Measurements from ENCODE around the gene TAOK3. TPM values are rescaled to one million over a fixed set of nuclear protein-coding genes. Genes with fewer than 3 reads are reported as not detected.
"Not testable (repeated sequence)": the region's sequence is repeated elsewhere in the genome, so short reads cannot be mapped to it uniquely, and the experiment has no call there.

TAOK3 gene
- polyA plus RNA-seq, 6 donors from 2014 or later = 34.7 to 94.9 (median 86.3) TPM

GRCh38 chr12:118245886-118246285 is 126.8 kb downstream of the TAOK3 start:
- DNase-seq; H3K27me3 Mint-ChIP-seq; ATAC-seq (ENCODE audit: low read depth in 2 of 2); H3K4me1 Mint-ChIP-seq; H3K4me3 Mint-ChIP-seq; H3K9me3 Mint-ChIP-seq; H3K36me3 Mint-ChIP-seq; H3K27ac Mint-ChIP-seq: not testable (repeated sequence)

- ATAC-seq (ENCODE audit: low read depth in 2 of 2) (peak; percentile 37 to 45), DNase-seq (no peak)
- H3K4me1 Mint-ChIP-seq = peaks cover 25 to 39% (median 36%) of the 10 kb centered on the region in 3 donors
- no peaks in the 10 kb centered on the region for H3K27me3 Mint-ChIP-seq
- peaks cover 0 to 10% of the 10 kb centered on the region in 2 donors for H3K36me3 Mint-ChIP-seq
- H3K27ac Mint-ChIP-seq = peak overlapping the region; percentile 71 to 93 (median 90)
- H3K4me3 Mint-ChIP-seq = peak overlapping the region in 7 of 8 donors; percentile 19 to 68 (median 56)
- no peaks in the 10 kb centered on the region for H3K9me3 Mint-ChIP-seq
Observed at GRCh38 chr12:118238888-118239287, 133.8 kb downstream of the TAOK3 start.

- Mint-ChIP-seq H3K27ac (peak overlapping the region; percentile 33 to 93 (median 86)), H3K36me3 (peaks cover 0 to 14% of the 10 kb centered on the region in 2 donors), H3K27me3 (no peaks in the 10 kb centered on the region), H3K4me1 (peaks cover 25 to 39% (median 36%) of the 10 kb centered on the region in 3 donors), H3K9me3 (no peaks in the 10 kb centered on the region), H3K4me3 (peak overlapping the region in 3 of 8 donors; percentile 43 to 68 (median 59))
- ATAC-seq (ENCODE audit: low read depth in 2 of 2) (no peak), DNase-seq (no peak)
Observed at GRCh38 chr12:118237908-118238307, 134.8 kb downstream of the TAOK3 start.

GRCh38 chr12:118237052-118237665 is 135.5 kb downstream of the TAOK3 start:
- Mint-ChIP-seq H3K27ac (peak overlapping the region; percentile 53 to 96 (median 92)), H3K27me3 (no peaks in the 10 kb centered on the region), H3K4me1 (peaks cover 25 to 39% (median 36%) of the 10 kb centered on the region in 3 donors), H3K36me3 (peaks cover 0 to 14% of the 10 kb centered on the region in 2 donors), H3K4me3 (peak overlapping the region; percentile 4 to 89 (median 81)), H3K9me3 (no peaks in the 10 kb centered on the region)
- peak; percentile 66 for DNase-seq
- peak; percentile 97 for ATAC-seq (ENCODE audit: low read depth in 2 of 2)

GRCh38 chr12:118220702-118221101 is 152.0 kb downstream of the TAOK3 start:
- Mint-ChIP-seq H3K4me1 (peaks cover 18 to 26% (median 23%) of the 10 kb centered on the region in 3 donors), H3K4me3 (no peak overlapping the region), H3K9me3 (peaks cover 0 to 4% (median 1%) of the 10 kb centered on the region in 7 donors), H3K36me3 (peaks cover 7 to 8% of the 10 kb centered on the region in 2 donors), H3K27me3 (no peaks in the 10 kb centered on the region), H3K27ac (peak overlapping the region; percentile 25 to 96 (median 82))
- ATAC-seq (ENCODE audit: low read depth in 2 of 2) (no peak), DNase-seq (no peak)

GRCh38 chr12:118219772-118220171 is 152.9 kb downstream of the TAOK3 start:
- peaks cover 18 to 26% (median 23%) of the 10 kb centered on the region in 3 donors for H3K4me1 Mint-ChIP-seq
- DNase-seq (no peak), ATAC-seq (ENCODE audit: low read depth in 2 of 2) (no peak)
- H3K27me3 Mint-ChIP-seq = no peaks in the 10 kb centered on the region
- peaks cover 7 to 8% of the 10 kb centered on the region in 2 donors for H3K36me3 Mint-ChIP-seq
- H3K9me3 Mint-ChIP-seq = peaks cover 0 to 4% (median 1%) of the 10 kb centered on the region in 7 donors
- H3K4me3 Mint-ChIP-seq = peak overlapping the region in 6 of 8 donors; percentile 4 to 79 (median 57)
- peak overlapping the region in 4 of 6 donors; percentile 18 to 54 (median 30) for H3K27ac Mint-ChIP-seq

GRCh38 chr12:118219106-118219505 is 153.6 kb downstream of the TAOK3 start:
- ATAC-seq (ENCODE audit: low read depth in 2 of 2) = no peak
- Mint-ChIP-seq H3K27me3 (no peaks in the 10 kb centered on the region), H3K27ac (no peak overlapping the region), H3K36me3 (peaks cover 7 to 11% of the 10 kb centered on the region in 2 donors), H3K9me3 (peaks cover 0 to 4% (median 1%) of the 10 kb centered on the region in 7 donors), H3K4me3 (peak overlapping the region in 1 of 8 donors; percentile 40), H3K4me1 (peaks cover 18 to 26% (median 23%) of the 10 kb centered on the region in 3 donors)
- DNase-seq = no peak

GRCh38 chr12:118213452-118213851 is 159.3 kb downstream of the TAOK3 start:
- H3K9me3 Mint-ChIP-seq = no peaks in the 10 kb centered on the region
- H3K27ac Mint-ChIP-seq = peak overlapping the region in 2 of 6 donors; percentile 16 to 61

GRCh38 chr12:118212606-118213005 is 160.1 kb downstream of the TAOK3 start:
- Mint-ChIP-seq H3K36me3 (peaks cover 8 to 25% of the 10 kb centered on the region in 2 donors), H3K27ac (no peak overlapping the region)

More at GRCh38 chr12:118213452-118213851, 159.3 kb downstream of the TAOK3 start:
- DNase-seq (no peak), ATAC-seq (ENCODE audit: low read depth in 2 of 2) (no peak)
- Mint-ChIP-seq H3K36me3 (peaks cover 8 to 21% of the 10 kb centered on the region in 2 donors), H3K27me3 (no peaks in the 10 kb centered on the region), H3K4me1 (no peaks in the 10 kb centered on the region), H3K4me3 (no peak overlapping the region)

GRCh38 chr12:118206107-118206412 is 166.6 kb downstream of the TAOK3 start:
- ATAC-seq (ENCODE audit: low read depth in 2 of 2) (no peak), DNase-seq (no peak)
- Mint-ChIP-seq H3K4me1 (peaks cover 0 to 6% (median 3%) of the 10 kb centered on the region in 3 donors), H3K4me3 (no peak overlapping the region), H3K27me3 (no peaks in the 10 kb centered on the region), H3K9me3 (no peaks in the 10 kb centered on the region), H3K27ac (peak overlapping the region in 4 of 6 donors; percentile 2 to 71 (median 49)), H3K36me3 (peaks cover 0 to 10% of the 10 kb centered on the region in 2 donors)

More at GRCh38 chr12:118212606-118213005, 160.1 kb downstream of the TAOK3 start:
- DNase-seq (no peak), ATAC-seq (ENCODE audit: low read depth in 2 of 2) (no peak)
- Mint-ChIP-seq H3K27me3 (no peaks in the 10 kb centered on the region), H3K4me3 (no peak overlapping the region), H3K9me3 (no peaks in the 10 kb centered on the region), H3K4me1 (no peaks in the 10 kb centered on the region)

GRCh38 chr12:118193958-118194357 is 178.7 kb downstream of the TAOK3 start:
- peaks cover 11 to 21% of the 10 kb centered on the region in 2 donors for H3K36me3 Mint-ChIP-seq
- H3K4me3 Mint-ChIP-seq = no peak overlapping the region
- ATAC-seq (ENCODE audit: low read depth in 2 of 2) = no peak
- no peaks in the 10 kb centered on the region for H3K9me3 Mint-ChIP-seq
- DNase-seq = no peak
- no peaks in the 10 kb centered on the region for H3K4me1 Mint-ChIP-seq
- H3K27me3 Mint-ChIP-seq = no peaks in the 10 kb centered on the region
- H3K27ac Mint-ChIP-seq = no peak overlapping the region

GRCh38 chr12:118193477-118193876 is 179.2 kb downstream of the TAOK3 start:
- Mint-ChIP-seq H3K4me1 (no peaks in the 10 kb centered on the region), H3K27ac (no peak overlapping the region), H3K36me3 (peaks cover 9 to 19% of the 10 kb centered on the region in 2 donors), H3K27me3 (no peaks in the 10 kb centered on the region), H3K9me3 (no peaks in the 10 kb centered on the region), H3K4me3 (no peak overlapping the region)
- no peak for ATAC-seq (ENCODE audit: low read depth in 2 of 2)
- no peak for DNase-seq

- Mint-ChIP-seq H3K27ac (peak overlapping the region in 1 of 6 donors; percentile 45), H3K36me3 (peaks cover 0 to 5% of the 10 kb centered on the region in 2 donors), H3K4me1 (peaks cover 5 to 14% (median 11%) of the 10 kb centered on the region in 3 donors), H3K27me3 (no peaks in the 10 kb centered on the region), H3K4me3 (no peak overlapping the region), H3K9me3 (no peaks in the 10 kb centered on the region)
- DNase-seq (no peak), ATAC-seq (ENCODE audit: low read depth in 2 of 2) (no peak)
Observed at GRCh38 chr12:118190266-118190665, 182.4 kb downstream of the TAOK3 start.

GRCh38 chr12:118189741-118190191 is 182.9 kb downstream of the TAOK3 start:
- H3K27me3 Mint-ChIP-seq = no peaks in the 10 kb centered on the region
- DNase-seq (no peak), ATAC-seq (ENCODE audit: low read depth in 2 of 2) (no peak)
- H3K27ac Mint-ChIP-seq = peak overlapping the region in 1 of 6 donors; percentile 74
- peaks cover 5 to 14% (median 11%) of the 10 kb centered on the region in 3 donors for H3K4me1 Mint-ChIP-seq
- H3K9me3 Mint-ChIP-seq = no peaks in the 10 kb centered on the region
- H3K4me3 Mint-ChIP-seq = no peak overlapping the region
- peaks cover 0 to 5% of the 10 kb centered on the region in 2 donors for H3K36me3 Mint-ChIP-seq
